Esophagus squamous epithelium (tissue), 4 donors: ENCODE results near the gene CADM2.

Experiments
- CTCF ChIP-seq, 6 experiments: fragments of 450-650 bp in 4 of 6; fragments of 200-600 bp in 2 of 6; sonication (generic) in 2 of 6; IDR thresholded peaks; one replicate each; pipeline ENCODE4 v1.5.1; 2016 to 2019; ENCODE audit warnings: antibody characterized with exemption in 6 of 6, mild to moderate bottlenecking in 4 of 6, moderate library complexity in 4 of 6
- POLR2A ChIP-seq, 4 donors: fragments of 450-650 bp; IDR thresholded peaks; one replicate each; pipeline ENCODE4 v1.6.1; 2017; ENCODE audit warnings: antibody characterized with exemption in 4 of 4, mild to moderate bottlenecking in 4 of 4, moderate library complexity in 3 of 4

GRCh38 chr3:85790445-85791030 lies 831.7 kb downstream of the CADM2 start:
- no peak for TF ChIP-seq CTCF (IDR thresholded peaks at IDR 0.05)
- no peak for TF ChIP-seq POLR2A (IDR thresholded peaks at IDR 0.05)
